ENCODE measurements around the gene PLCH2.

DNA sequence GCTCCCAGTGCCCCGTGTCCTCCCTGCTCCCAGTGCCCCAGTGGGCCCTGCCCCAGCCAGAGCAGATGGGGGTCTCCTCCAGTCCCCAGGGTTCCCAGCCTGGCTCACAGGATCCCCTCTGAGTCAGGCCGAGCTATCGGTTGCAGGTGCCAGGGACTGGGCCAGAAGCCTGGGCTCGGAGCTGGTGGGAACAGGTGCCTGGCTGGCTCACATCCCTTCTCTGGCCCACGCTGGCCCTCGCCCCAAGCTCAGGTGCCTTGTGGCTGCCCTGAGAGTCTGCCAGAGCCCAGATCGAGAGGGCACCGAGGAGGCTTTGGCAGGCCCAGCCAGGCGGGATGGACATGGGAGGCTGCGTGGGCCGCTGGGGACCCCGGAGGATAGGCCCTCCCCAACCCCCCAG, 18.9 kb downstream of the PLCH2 start:
- TF ChIP-seq CTCF (IDR thresholded peaks at IDR 0.05) (no peak), POLR2A (IDR thresholded peaks at IDR 0.05) (no peak)
